Thyroid gland (tissue), 4 donors: Measurements from ENCODE around the gene UBXN7. TPM values are rescaled to one million over a fixed set of nuclear protein-coding genes. Genes with fewer than 3 reads are reported as not detected.
"Not testable (repeated sequence)": the region's sequence is repeated elsewhere in the genome, so short reads cannot be mapped to it uniquely, and the experiment has no call there.

ENCODE experiments used
- DNase-seq, 2 donors: peaks; one replicate each; pipeline ENCODE4 v3.0.0-alpha.2; 2019
- H3K27ac ChIP-seq, 3 donors: fragments of 200-600 bp; sonication (generic); 1 replicate in 2 of 3; 2 replicates in 1 of 3; pipeline ENCODE4 v1.5.1; 2016 to 2019; ENCODE audit warnings: mild to moderate bottlenecking in 1 of 3, moderate library complexity in 1 of 3
- H3K27me3 ChIP-seq: fragments of 200-600 bp; sonication (generic); one replicate; pipeline ENCODE4 v1.5.1; 2019
- H3K36me3 ChIP-seq, 2 donors: fragments of 200-600 bp; sonication (generic); one replicate each; pipeline ENCODE4 v1.5.1; 2016 to 2019
- H3K4me1 ChIP-seq, 2 donors: fragments of 200-600 bp; sonication (generic); one replicate each; pipeline ENCODE4 v1.5.1; 2017 to 2019
- H3K4me3 ChIP-seq, 3 donors: fragments of 200-600 bp; sonication (generic); replicated peaks in 1 of 3; 1 replicate in 2 of 3; 2 replicates in 1 of 3; pipeline ENCODE4 v1.5.1; 2016; ENCODE audit warnings: mild to moderate bottlenecking in 1 of 3
- H3K9me3 ChIP-seq: fragments of 200-600 bp; sonication (generic); one replicate; pipeline ENCODE4 v1.5.1; 2017
- POLR2A ChIP-seq, 2 donors: fragments of 450-650 bp; IDR thresholded peaks; one replicate each; pipeline ENCODE4 v1.6.1; 2017; ENCODE audit warnings: antibody characterized with exemption in 2 of 2, mild to moderate bottlenecking in 2 of 2, moderate library complexity in 1 of 2
- WGBS, 2 donors: methylation state at CpG; one replicate each; pipeline ENCODE4 v1.1.5; 2017; 5-methylcytosine and 5-hydroxymethylcytosine counted together
- intact Hi-C: fragments of 100-400 bp; cut with DNase I; formaldehyde crosslinking; loops from one replicate; pipeline ENCODE4 v1.15.1; 2023
- total RNA-seq, 4 donors: library from RNA; depleted of rRNA; stranded (reverse); fragments of >200 nt; gene quantifications; one replicate each; pipeline ENCODE4 v1.2.3, GENCODE V29; 2016
- TF ChIP-seq, protein P1 (sequence below), 6 experiments: fragments of 200-600 bp in 3 of 6; fragments of 450-650 bp in 3 of 6; sonication (generic) in 3 of 6; IDR thresholded peaks; one replicate each; pipeline ENCODE4 v1.5.1; 2016 to 2019; ENCODE audit warnings: antibody characterized with exemption in 6 of 6, mild to moderate bottlenecking in 2 of 6, inconsistent platforms in 1 of 6, moderate library complexity in 1 of 6

UBXN7 gene, protein sequence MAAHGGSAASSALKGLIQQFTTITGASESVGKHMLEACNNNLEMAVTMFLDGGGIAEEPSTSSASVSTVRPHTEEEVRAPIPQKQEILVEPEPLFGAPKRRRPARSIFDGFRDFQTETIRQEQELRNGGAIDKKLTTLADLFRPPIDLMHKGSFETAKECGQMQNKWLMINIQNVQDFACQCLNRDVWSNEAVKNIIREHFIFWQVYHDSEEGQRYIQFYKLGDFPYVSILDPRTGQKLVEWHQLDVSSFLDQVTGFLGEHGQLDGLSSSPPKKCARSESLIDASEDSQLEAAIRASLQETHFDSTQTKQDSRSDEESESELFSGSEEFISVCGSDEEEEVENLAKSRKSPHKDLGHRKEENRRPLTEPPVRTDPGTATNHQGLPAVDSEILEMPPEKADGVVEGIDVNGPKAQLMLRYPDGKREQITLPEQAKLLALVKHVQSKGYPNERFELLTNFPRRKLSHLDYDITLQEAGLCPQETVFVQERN
- 10 to 100 TPM; 16.8 to 38.4 (median 23.2) TPM for total RNA-seq

DNA sequence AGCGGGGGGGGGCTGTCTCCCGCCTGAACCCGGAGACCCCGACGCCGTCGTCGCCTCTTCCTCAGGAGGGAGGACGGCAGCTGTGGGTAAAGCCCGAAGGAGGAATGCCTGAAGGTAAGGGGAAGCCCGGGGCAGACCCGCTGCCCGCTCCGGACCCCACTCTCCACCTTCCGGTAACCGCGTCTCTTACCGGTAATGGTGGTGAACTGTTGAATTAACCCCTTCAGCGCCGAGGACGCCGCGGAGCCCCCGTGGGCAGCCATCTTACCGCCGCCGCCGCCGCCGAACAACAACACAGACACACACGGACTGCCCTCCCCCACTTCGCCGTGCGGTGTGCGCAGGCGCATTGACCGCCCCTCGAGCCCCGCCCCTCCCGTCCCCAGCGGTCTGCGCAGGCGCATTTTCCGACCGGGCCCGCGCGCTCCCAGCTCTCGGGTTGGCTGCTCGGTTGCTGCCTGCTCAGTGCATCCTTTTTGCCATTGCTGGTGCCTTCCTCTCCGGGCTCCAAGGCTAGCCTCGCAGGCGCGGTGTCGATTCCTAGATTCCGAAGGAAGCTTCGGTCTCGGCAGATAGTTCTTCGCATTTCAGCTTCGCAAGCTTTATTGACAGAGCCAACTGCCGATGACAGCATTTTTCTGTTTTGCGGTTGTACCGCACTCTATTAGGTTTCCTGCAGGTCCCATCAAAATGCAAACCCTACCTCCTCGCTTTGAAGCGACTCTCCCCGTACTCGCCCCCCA is at the start of gene UBXN7:
UBXN7 (minus strand) TSS at position 291 of the 743 bp plus-strand sequence; CDS start at position 263, 28 bp downstream.
- intact Hi-C loops, result no loop called here
- DNase-seq, result peak; percentile 91 to 94
- peak within 1 kb of the TSS; percentile 93 to 95 (median 95) for H3K27ac ChIP-seq
- 1% methylated on average over 18 to 60 of the region's 67 CpGs for WGBS, 2 donors
- H3K27me3 ChIP-seq, result no peaks in the 10 kb centered on the region
- peaks cover 8 to 15% of the 10 kb centered on the region in 2 donors for H3K4me1 ChIP-seq
- peak in 1 of 2 donors; percentile 85 for TF ChIP-seq POLR2A (IDR thresholded peaks at IDR 0.05)
- TF ChIP-seq, protein P1, sequence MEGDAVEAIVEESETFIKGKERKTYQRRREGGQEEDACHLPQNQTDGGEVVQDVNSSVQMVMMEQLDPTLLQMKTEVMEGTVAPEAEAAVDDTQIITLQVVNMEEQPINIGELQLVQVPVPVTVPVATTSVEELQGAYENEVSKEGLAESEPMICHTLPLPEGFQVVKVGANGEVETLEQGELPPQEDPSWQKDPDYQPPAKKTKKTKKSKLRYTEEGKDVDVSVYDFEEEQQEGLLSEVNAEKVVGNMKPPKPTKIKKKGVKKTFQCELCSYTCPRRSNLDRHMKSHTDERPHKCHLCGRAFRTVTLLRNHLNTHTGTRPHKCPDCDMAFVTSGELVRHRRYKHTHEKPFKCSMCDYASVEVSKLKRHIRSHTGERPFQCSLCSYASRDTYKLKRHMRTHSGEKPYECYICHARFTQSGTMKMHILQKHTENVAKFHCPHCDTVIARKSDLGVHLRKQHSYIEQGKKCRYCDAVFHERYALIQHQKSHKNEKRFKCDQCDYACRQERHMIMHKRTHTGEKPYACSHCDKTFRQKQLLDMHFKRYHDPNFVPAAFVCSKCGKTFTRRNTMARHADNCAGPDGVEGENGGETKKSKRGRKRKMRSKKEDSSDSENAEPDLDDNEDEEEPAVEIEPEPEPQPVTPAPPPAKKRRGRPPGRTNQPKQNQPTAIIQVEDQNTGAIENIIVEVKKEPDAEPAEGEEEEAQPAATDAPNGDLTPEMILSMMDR (IDR thresholded peaks at IDR 0.05), result no peak
- H3K4me3 ChIP-seq, result peak within 1 kb of the TSS; percentile 87 to 97 (median 88)
- no peaks in the 10 kb centered on the region for H3K9me3 ChIP-seq
- H3K36me3 ChIP-seq, result no peaks in the 10 kb centered on the region

DNA sequence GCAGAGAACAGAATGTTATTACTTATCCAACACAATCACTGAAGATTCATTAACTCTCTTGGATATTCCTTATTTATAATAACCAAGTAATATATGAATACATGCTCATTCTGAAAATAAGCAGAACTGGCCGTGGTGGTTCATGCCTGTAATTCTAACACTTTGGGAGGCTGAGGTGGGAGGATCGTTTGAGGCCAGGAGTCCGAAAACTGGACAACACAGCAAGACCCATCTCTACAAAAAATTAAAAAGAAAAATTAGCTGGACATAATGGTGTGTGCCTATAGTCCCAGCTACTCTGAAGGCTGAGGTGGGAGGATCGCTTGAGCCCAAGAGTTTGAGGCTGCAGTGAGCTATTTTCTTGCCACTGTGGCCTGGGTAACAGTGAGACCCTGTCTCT is 45.5 kb upstream of the UBXN7 start:
- intact Hi-C loops, result no loop called here
- Histone ChIP-seq H3K36me3 (peaks cover 13 to 35% of the 10 kb centered on the region in 2 donors), H3K9me3 (no peaks in the 10 kb centered on the region)

DNA sequence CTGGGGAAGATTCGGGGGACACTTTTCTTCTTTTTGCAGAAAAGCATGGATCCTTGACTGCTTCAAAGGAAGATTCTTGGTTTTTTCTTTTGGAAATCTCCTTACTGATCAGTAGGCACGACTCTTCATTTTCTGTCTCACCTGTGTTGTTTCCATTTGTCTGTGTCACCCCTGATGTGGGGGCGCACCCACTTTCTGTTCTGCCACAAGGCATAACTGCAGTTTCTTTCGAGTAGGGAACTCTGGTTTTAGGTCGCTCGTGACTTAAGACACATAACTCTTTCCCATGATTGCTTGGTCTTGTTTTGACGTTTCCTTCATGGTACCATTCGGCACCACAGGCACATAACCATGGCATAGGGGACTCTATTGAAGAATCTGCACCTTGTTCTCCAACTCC is 40.1 kb upstream of the UBXN7 start:
- Histone ChIP-seq H3K9me3 (no peaks in the 10 kb centered on the region), H3K27me3 (no peaks in the 10 kb centered on the region), H3K36me3 (peaks cover 21 to 28% of the 10 kb centered on the region in 2 donors), H3K4me1 (no peaks in the 10 kb centered on the region), H3K27ac (no peak overlapping the region), H3K4me3 (no peak overlapping the region)
- no peak for TF ChIP-seq POLR2A (IDR thresholded peaks at IDR 0.05)
- TF ChIP-seq, protein P1 (IDR thresholded peaks at IDR 0.05), result no peak
- DNase-seq, result no peak
- 94 to 95% methylated on average over 8 of the region's 8 CpGs for WGBS, 2 donors
- intact Hi-C loops, result no loop called here

More for the DNA sequence above, 45.5 kb upstream of the UBXN7 start:
- Histone ChIP-seq H3K27ac (no peak overlapping the region), H3K4me1 (no peaks in the 10 kb centered on the region), H3K4me3 (no peak overlapping the region), H3K27me3 (no peaks in the 10 kb centered on the region)
- no peak for DNase-seq
- WGBS, 2 donors, result 94 to 97% methylated on average over 4 of the region's 4 CpGs
- no peak for TF ChIP-seq POLR2A (IDR thresholded peaks at IDR 0.05)
- TF ChIP-seq, protein P1 (IDR thresholded peaks at IDR 0.05), result no peak

DNA sequence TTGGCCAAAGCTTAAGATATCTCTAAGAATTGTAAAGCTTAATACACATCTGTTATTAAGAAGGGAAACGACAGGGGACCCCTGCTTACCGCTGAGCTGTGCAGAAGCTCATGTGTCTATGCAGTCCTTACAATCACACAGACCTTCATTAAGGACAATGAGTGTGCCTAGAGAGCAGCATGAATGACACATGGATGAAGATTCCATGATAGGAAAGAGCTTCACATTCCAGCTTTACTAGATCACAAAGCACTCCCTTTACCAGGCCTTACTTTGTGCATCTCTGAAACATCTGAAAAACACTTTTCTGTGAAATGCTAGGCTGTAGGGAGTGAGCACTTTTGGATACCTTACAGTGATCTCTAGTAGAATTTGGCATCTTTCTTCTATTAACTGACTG is 39.3 kb upstream of the UBXN7 start:
- no peaks in the 10 kb centered on the region for H3K9me3 ChIP-seq
- TF ChIP-seq, protein P1 (IDR thresholded peaks at IDR 0.05), result no peak
- no peak for TF ChIP-seq POLR2A (IDR thresholded peaks at IDR 0.05)
- H3K36me3 ChIP-seq, result peaks cover 21 to 27% of the 10 kb centered on the region in 2 donors
- WGBS, 2 donors, result 82 to 95% methylated on average over 2 of the region's 2 CpGs
- DNase-seq, result no peak
- no peak overlapping the region for H3K4me3 ChIP-seq
- no peak overlapping the region for H3K27ac ChIP-seq
- H3K27me3 ChIP-seq, result no peaks in the 10 kb centered on the region
- no peaks in the 10 kb centered on the region for H3K4me1 ChIP-seq
- intact Hi-C loops, result no loop called here

DNA sequence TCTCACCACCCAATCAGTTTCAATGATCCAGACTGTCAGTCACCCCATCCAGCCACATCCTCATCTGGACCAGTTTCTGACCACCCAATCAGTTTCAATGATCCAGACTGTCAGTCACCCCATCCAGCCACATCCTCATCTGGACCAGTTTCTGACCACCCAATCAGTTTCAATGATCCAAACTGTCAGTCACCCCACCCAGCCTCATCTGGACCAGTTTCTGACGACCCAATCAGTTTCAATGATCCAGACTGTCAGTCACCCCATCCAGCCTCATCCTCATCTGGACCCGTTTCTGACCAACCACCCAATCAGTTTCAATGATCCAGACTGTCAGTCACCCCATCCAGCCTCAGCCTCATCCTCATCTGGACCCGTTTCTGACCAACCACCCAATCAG is 38.0 kb upstream of the UBXN7 start:
- 95 to 98% methylated on average over 3 of the region's 3 CpGs for WGBS, 2 donors
- intact Hi-C loops, DNase-seq, H3K4me1 ChIP-seq, H3K9me3 ChIP-seq, H3K27ac ChIP-seq, H3K4me3 ChIP-seq, H3K27me3 ChIP-seq: not testable (repeated sequence)
- H3K36me3 ChIP-seq, result peaks cover 21 to 26% of the 10 kb centered on the region in 2 donors
